Upper lobe of left lung (tissue), 4 donors: Measurements from ENCODE around the gene FAM180B.

Source experiments
- POLR2A ChIP-seq, 4 donors: fragments of 450-650 bp; IDR thresholded peaks; one replicate each; pipeline ENCODE4 v1.5.1; 2016 to 2017; ENCODE audit warnings: antibody characterized with exemption in 4 of 4, mild to moderate bottlenecking in 2 of 4
- POLR2AphosphoS5 ChIP-seq, 2 donors: sonication (generic); formaldehyde crosslinking; IDR thresholded peaks; one replicate each; pipeline ENCODE4 v1.5.1; 2017; ENCODE audit warnings: antibody characterized with exemption in 2 of 2
- TF ChIP-seq, protein P1 (sequence below), 6 experiments: fragments of 450-650 bp in 4 of 6; fragments of 200-600 bp in 2 of 6; sonication (generic) in 2 of 6; IDR thresholded peaks; one replicate each; pipeline ENCODE4 v1.5.1; 2016 to 2019; ENCODE audit warnings: antibody characterized with exemption in 6 of 6

DNA sequence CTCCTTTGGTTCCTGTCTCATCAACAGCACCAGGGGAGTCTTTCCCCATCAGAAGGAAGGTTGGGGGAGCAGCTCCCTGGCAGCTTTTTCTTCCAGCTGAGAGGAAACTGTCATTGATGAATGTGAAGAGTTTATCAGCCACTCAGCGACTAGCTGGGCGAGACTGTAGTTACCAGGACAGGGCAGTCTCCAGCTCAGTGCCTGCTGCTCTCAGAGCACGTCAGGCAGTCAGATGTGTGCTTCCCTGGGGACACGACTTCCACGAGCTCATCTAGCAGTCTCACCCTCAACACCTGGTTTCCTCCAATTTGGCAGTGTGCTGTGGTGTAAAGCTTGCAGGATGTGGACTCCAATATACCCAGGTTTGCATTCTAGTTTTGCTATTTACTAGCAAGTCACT, 20.3 kb downstream of the FAM180B start:
- TF ChIP-seq, protein P1, sequence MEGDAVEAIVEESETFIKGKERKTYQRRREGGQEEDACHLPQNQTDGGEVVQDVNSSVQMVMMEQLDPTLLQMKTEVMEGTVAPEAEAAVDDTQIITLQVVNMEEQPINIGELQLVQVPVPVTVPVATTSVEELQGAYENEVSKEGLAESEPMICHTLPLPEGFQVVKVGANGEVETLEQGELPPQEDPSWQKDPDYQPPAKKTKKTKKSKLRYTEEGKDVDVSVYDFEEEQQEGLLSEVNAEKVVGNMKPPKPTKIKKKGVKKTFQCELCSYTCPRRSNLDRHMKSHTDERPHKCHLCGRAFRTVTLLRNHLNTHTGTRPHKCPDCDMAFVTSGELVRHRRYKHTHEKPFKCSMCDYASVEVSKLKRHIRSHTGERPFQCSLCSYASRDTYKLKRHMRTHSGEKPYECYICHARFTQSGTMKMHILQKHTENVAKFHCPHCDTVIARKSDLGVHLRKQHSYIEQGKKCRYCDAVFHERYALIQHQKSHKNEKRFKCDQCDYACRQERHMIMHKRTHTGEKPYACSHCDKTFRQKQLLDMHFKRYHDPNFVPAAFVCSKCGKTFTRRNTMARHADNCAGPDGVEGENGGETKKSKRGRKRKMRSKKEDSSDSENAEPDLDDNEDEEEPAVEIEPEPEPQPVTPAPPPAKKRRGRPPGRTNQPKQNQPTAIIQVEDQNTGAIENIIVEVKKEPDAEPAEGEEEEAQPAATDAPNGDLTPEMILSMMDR (IDR thresholded peaks at IDR 0.05) = no peak
- TF ChIP-seq POLR2A (IDR thresholded peaks at IDR 0.05) (no peak), POLR2AphosphoS5 (IDR thresholded peaks at IDR 0.05) (no peak)
